GM18508 (cell line): Measurements from ENCODE around the gene PRMT9.

ENCODE experiments used
- ATAC-seq: cut with Tn5 transposase; IDR thresholded peaks from one replicate; pipeline ENCODE4 v1.9.1; 2021; ENCODE audit warnings: moderate number of reproducible peaks; ENCODE audit not compliant: insufficient read depth, unreplicated experiment

The PRMT9 gene

DNA sequence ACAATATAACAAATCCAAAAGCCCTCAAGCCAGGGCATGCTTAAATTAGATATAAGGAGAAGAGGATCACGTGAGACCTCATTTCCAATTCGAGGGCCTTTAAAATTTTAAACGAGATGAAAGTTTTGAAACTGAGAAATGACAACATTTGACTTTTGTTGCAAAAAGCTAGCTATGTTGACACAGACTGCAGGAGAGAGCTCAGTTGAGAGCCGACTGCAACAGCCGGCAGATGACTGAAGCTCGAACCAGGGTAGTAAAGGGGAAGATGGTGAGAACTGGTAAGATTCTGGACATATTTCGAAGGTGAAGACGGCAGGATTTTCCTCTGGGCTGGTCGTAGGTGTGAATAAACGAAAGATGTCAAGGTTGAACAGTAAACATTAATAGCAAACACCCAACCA lies 773 bp downstream of the PRMT9 start:
- no peak for ATAC-seq

DNA sequence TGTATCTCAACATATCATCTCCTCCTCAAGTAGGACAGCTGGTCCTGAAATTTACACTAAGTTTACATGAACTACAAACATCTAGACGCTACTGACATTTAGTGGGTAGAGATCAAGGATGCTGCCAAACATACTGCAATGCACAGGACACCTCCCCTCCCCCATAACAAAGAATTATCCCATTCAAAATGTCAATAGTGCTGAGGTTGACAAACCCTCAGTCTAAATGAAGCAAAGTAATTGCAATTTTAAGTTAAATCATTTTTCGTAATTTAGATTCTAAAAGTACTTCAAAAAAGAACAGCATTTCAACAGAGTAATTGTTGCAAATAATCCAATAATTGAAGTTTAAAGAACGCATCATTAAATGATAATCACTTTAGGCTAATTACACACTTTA lies 1.2 kb downstream of the PRMT9 start:
- ATAC-seq = no peak

DNA sequence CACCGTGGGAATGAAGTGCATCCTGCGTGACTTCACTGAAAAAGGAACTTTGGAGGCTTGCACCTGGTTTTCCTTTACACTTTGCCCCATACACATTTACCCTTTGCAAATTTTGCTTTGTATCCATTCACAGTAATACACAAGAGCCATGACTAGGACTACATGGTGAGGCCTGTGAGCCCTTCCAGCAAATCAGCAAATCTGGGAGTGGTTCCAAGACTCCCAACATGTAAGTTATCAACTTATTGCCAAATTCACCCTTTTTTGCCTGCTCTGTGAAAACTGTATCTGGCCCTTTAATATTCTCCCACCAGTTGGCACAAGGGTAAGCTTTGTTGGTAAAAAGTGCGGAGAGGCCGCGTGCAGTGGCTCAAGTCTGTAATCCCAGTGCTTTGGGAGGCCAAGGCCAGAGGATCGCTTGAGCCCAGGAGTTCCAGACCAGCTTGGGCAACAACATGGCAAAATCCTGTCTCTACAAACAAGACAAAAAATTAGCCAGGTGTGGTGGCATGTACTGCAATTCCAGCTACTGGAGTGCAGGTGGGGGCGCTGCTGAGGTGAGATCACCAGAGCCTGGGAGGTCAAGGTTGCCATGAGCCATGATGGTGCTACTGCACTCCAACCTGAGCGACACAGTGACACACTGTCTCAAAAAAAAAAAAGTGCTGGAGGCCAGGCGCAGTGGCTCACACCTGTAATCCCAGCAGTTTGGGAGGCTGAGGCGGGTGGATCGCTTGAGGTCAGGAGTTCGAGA lies 5.0 kb downstream of the PRMT9 start:
- ATAC-seq = no peak

DNA sequence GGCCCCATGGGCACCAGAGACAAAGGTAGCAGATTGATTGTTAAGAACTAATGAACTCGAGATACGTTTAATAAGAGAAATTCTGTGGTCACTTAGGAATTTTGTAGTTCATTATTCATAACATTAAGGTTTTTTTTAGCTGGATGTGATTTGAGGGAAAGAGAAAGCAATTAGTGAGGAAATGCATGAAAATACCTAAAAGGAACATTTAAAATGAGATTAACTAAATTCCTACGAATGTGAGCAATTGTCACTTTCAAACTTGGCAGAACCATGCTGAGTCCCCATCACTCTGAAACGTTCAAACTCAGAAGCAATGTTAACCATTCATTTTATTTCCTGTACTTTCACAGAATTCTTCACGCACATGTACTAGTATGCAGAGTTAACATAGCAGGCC lies 5.9 kb downstream of the PRMT9 start:
- no peak for ATAC-seq

DNA sequence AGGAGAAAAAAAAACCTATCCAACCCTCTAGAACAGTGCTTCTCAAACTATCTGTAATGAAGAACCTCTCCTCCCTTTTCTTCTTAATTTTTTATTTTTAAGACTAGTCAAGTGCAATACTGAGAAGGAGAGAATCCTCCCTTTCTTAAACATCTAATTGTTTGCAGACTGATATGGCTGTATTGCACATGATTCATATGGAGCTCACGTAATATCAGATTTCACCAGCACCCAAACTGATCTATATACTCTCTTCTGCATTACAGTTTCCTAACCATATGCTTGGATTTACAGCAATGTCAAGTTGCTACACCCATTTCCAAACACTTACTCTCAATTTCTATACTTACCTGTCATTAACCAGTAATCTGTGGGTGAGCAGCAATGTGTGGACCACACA lies 9.5 kb downstream of the PRMT9 start:
- no peak for ATAC-seq

DNA sequence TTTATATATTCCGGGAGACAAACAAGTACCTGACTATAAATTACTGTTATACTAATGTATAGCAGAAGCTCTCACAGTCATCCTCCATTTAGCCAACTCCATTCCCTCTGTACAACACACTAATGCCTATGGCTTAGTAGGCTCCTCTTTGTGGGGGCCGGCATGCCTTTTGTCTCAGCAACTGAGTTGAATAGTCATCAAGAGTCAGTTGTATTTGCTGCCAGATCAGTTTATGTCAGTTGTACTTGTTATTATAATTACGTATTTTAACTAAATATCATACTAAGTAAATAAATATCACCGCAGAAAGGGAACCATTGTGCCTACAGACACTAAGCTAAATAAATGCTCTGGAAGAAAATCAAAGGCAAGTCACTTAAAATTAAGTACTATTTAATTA lies 9.9 kb downstream of the PRMT9 start:
- no peak for ATAC-seq

DNA sequence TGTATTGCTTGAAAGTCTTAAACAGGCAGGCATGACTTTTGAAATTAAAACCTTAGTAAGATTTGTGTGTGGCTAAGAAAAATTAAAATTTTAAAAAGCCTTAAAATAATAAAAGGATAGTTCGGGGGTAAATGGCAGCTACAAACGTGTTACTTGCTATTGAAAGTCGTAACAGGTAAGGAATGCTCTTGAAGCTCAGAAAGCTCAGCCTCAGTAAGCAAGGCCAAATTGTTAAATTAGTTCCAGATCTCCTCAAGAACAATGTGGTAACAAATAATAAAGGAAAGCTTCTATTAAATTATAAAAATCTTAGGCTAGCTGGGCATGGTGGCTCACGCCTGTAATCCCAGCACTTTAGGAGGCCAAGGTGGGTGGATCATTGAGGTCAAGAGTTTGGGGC lies 25.5 kb downstream of the PRMT9 start:
- no peak for ATAC-seq

DNA sequence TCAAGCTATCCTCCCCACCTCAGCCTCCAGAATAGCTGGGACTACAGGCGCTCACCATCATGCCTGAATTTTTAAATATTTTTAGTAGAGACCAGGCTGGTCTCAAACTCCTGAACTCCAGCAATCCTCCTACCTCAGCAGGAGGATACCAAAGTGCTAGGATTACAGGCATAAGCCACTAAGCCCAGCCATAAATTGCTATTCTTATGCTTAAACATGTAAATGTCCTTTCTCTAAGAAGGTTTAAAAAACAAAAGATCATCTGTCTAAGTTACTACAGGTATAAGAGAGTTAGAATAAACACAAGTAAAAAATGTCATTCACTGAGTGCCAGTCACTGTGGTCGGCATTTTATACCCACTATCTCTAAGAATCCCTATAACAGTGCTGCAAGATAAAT lies 28.3 kb downstream of the PRMT9 start:
- no peak for ATAC-seq

DNA sequence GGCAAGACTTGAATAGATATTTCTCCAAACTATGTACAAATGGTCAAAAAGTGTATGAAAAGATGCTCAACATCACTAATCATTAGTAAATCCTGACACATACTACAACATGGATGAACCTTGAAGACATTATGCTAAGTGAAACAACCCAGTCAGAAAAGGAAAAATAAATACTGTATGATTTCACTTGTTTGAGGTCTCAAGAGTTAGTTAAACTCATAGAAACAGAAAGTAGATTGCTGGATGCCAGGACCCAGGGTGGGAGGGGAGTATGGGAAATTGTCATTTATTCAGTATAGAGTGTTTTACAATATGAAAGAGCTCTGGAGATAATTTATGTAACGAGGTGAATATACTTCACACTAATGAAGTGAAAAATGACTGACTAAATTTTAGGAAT lies 32.4 kb downstream of the PRMT9 start:
- no peak for ATAC-seq

DNA sequence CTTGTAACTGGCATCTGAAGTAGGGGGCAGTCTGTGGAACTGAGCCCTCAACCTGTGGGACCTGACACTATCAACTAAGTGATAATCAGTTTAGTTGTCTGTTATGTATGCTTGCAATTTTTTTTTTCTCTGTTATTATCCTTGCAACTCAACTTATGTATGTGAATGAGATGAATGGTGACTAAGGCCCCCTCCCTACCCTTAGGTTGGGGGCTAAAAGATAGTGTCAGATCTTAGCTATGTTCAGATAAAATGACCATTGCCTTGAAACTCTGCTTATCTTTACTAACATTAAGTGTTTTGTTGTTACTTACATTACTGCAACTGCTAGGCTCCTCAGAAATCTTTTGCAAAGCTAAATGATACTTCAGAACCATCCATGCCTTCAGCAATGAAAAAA lies 35.3 kb downstream of the PRMT9 start:
- no peak for ATAC-seq

DNA sequence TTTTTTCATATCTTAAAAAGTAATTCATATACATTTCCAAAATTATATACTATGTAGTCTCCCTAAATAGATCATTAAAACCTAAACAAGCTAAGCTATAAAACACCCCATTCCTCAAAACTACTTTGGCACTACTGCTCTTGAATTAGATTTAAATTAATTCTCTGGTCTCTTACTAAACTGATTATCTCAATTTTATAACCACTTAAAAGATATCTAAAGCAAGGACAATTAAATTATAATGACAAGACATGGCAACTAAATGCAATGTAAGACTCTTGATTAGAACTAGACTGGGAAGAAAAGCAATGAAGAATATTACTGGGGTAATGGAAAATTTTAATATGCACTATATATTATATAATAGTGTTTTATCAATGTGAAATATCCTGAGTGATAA lies 38.9 kb downstream of the PRMT9 start:
- no peak for ATAC-seq

DNA sequence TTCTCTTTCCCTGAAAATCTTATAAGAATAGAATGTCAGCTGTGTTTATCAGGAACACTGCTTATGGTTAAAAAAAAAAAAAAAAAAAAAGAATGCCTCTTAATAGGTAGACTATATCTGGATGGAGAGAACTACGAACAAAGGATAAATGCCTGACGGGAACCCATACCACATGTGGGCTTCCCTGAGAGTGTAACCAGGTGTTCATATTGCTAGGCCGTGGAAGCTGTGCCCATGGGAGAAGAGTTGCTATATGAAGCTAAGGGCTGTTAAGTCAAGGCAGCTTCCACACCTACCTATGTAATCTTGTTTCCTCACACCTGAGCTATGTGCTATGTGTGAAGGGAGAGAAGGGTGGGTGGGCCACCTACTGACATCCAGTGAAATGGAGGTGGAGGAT lies 39.5 kb downstream of the PRMT9 start:
- no peak for ATAC-seq

DNA sequence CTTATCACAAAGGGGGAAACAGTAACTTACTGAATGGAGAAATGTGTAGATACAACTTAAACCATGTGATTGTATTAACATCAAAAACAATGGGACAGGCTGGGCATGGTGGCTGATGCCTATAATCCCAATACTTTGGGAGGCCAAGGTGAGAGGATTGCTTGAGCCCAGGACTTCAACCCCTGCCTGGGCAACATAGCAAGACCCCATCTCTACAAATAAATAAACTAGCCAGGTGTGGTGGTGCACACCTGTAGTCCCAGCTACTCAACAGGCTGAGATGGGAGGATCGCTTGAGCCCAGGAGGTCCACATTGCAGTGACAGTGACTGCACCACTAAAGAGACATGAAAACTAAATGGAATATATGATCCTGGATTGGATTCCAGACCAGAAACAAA lies 40.3 kb downstream of the PRMT9 start:
- ATAC-seq = no peak

DNA sequence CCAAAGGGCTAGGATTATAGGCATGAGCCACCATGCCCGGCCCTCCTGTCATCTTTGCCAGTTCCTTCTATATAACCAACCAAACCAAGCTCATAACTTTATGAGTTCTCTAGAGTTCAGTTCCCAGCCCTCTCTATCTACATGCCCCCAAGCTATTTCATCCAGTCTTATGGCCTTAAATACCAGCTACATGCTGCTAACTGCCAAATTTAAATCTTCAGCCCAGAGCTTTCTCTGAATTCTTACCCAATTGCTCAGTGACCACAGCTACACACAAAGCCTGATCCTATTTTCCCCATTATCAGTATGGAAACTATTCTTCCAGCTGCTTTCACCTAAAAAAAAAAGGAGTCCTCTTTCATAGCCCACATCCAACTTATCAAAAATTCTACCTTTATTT lies 43.6 kb downstream of the PRMT9 start:
- no peak for ATAC-seq

DNA sequence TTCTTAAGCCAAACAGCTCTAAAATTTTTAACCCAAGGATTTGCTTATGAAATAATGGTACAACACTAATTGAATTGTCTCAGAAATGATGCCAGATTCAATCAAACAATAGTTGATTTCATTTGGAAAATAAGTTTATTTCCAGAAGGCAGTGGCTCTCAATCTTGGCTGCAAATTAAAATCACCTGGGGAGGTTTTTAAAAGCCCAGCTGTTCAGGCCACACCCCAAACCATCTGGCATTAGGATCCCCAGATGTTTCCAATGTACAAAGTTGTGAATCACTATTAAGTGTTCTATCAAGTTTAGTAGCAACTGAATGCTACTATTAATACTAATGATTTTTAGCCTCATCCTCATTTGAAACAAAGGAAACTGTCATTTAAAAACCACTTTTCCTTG lies 44.6 kb downstream of the PRMT9 start:
- no peak for ATAC-seq

DNA sequence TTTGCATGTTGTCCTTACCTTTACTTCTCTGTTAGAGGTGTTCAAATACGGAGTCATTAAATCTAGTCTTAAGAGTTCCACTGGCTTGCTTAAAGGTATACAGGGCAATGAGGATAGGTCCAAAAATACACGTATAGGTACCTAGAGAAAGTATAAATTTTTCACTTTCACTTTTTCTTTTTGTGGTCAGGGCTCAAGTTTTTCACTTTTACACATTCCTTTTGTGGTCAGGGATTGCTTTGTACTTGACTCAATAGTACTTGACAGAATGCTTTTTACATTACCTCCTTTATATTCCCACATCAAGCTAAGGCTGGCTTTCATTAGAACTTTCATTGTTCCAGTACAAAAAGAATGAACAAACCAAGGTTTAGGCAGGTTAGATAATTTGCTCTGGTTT lies 45.0 kb downstream of the PRMT9 start:
- no peak for ATAC-seq

DNA sequence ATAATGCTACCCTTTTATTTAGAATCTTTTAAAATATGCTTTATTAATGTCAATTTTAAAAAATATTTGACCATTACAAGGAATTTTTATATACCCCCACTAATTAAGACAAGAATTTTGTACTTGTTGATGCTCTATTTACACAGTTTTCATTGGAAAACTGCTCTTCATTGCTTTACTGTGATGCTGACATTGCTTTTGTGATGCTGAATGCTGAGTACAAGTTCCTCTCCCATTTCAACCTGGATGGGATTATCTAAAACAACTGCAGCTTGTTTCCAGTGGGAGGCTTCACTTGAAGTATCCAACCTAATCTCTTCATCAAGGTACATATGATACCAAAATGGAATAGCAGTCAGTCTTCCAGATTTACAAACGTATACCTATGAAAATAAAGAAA lies 45.6 kb downstream of the PRMT9 start:
- no peak for ATAC-seq

DNA sequence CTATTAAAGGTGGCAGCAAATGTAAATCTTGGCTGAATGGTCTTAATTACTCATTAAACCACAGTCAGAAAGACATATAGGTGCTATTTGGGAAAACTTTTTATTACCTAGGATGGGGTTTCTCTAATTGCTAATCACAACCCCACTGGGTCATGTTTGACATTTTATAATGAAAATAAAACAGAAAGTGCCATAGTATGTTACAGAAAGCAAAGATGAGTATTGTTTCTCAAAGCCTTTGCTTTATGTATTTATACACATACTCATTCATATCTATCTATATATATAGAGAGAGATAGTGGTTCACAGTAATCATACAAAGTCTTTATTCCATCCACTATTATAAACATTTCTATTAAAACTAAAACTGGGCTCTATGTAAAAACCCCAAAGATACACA lies 48.6 kb downstream of the PRMT9 start:
- no peak for ATAC-seq

DNA sequence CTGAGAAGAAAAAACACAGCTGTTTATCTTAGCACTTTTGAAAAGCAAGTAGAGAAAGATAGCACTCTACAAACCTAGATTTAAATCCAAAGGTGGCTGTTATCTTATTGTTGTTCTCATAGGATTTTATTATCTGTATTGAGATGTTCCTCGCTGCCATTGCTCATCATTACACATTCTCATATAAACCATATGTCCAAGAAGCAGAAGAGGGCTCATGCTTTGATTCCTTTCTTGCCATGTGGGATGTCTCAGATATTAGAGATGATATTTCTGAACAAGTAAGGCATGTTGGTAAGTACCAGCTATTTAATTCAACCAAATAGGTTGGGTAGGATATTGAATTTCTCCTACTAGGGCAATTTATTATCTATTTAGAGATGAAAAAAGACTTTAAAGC lies 50.3 kb downstream of the PRMT9 start:
- ATAC-seq = no peak

DNA sequence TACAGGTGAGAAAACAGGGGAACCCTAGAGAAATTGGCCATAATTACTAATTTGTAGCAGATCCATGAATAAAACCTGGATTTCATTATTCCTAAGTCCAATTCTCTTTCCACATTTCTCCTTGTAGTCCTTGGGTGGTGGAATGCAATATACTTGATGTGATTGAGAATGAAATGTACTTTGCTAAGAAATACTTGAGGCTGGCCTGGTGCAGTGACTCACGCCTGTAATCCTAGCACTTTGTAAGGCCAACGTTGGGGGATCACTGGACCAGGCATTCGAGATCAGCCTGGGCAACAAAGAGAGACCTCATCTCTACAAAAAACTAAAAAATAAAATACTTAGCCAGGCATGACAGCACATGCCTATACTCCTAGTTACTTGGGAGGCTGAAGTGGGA lies 50.9 kb downstream of the PRMT9 start:
- no peak for ATAC-seq

DNA sequence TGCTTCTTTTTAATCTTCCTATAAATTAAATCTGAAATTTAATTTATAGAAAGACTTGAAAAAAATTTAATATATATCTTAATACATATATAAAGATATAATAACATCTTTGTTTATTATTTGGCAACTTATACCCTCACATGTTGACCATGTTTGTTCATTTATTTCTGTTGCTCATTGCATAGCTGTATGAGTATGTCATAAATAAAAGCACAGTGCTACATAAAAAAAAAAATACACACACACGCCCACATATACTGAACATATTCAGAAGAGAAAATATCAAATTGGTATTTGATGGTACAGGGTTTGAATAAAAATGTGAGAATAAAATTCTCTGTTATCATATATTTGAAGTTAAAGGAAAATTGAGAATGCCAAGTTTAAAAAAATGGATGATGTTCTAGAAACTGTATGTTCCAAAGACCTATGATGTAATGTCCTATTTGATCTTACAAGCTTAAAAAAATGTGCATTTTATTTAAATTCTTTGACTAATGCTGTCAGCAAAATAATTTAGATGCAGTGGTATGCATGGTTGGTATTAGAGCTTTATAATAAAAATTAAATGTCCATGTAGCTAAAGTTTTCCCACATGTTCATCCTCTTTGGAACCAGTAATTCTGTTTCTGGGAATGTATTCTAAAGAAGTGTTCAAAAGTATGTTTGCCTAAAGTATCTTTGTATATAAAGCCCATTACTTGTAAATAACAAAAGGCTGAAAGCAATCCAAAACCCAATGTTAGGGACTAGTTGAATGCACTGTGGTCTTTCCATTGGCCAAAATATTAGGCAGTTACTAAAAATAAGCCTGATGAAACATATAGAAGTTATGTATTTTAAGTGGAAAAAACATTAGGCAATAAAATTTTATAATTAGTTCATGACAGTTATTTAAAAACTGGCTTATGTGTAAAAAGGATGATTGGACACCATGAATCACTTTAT lies 53.9 kb downstream of the PRMT9 start:
- ATAC-seq = no peak

DNA sequence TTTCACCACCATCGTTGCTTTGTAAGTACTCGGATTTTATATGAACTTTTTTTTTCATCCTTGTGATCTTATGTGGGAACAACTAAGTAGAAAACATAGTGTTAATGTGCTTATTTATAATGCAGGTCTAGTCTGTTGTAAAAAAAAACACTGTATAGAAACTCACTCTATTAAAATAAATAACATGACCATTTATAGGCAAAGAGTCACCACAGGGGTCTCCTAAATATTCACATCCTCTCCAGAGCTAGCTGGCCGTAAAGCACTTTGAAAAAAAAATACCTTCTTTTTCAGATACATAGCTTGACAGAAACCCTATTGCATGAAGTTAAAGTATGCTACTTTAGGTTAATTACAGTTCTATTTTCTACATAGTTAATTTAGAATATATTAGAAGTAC lies 55.5 kb downstream of the PRMT9 start:
- ATAC-seq = no peak
